Subcutaneous preadipocyte (primary cell): ENCODE results near the gene VANGL2. TPM values are rescaled to one million over a fixed set of nuclear protein-coding genes. Genes with fewer than 3 reads are reported as not detected.

Experiments used
- small RNA-seq: library from RNA; depleted of rRNA; stranded (forward); fragments of <200 nt; gene quantifications from one replicate; pipeline ENCODE3, GENCODE V24; 2012
- total RNA-seq: library from RNA; depleted of rRNA; stranded (reverse); fragments of >200 nt; gene quantifications from 2 replicates; pipeline ENCODE4 v1.2.3, GENCODE V29; 2012

VANGL2 gene
- under 0.01 TPM in 1 of 2 replicates, not detected in the other for total RNA-seq

DNA sequence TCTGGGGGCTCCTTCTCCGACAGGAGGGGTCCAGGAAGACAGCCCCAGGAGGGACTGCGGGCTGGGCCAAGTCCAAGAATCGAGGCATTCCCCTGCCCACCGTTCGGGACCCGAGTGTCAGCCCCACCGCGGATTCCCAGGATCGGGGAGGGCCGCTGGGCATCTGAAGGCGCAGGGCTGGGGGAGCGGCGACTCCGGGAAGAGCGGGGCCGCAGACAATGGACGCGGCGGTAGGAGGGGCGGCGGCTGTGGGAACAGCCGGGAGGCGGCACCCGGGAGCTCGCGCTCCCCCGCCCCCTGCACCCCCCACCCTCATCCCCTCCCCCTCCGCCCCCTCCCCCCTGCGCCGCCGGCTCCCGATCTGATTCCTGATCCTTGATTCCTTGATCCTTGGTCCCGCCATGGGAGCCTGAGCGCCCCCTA, at the start of gene VANGL2:
VANGL2 (plus strand) TSS at position 342 of the 423 bp plus-strand sequence. CDS start 15,274 bp downstream, outside the sequence.

DNA sequence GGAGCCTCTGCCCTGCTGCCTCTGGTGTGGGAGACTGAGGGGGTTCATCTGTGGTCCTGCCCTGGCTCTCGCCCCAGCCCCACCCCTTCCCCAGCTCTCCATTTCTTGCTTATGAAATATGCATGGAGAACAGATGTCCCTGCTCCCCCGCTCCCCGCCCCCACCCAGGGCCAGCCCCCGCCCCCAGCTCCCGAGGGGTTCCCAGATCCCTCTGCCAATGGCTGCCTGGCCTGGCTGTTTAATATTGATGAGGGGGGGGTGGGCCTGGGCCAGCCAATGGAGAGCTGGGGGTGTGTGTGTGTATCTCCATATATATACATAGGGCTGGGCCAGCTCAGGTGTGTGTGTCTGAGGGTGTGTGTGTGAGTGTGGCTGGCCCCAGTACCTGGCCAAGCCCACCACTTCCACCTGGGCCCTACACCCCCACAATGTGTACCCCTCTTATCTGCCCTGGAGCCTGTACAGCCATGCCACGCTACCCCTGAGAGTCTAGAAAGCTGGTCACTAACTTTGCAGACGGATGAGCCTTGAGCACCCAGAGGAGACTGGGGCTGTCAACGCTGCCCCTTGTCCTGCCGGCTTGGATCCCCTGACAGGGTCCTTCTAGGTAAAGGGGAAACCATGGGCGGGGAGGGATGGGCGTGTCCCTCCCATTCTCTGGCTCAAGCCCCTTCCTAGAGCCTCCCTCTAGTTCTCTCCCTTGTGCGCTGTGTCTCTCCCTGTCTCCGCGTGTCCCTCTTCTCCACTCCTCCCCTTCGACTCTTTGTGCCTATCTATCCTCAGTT, 33.4 kb upstream of the VANGL2 start, which contains the start of gene NHLH1:
NHLH1 (plus strand) TSS at position 341 of the 785 bp plus-strand sequence. CDS start 3,661 bp downstream, outside the sequence.

Small RNA genes within 50 kb of the gene (small RNA-seq; reads per million reads assigned to genes)
- not detected for gene RNU4-42P

Other genes starting within 250 kb of the VANGL2 start
- gene ATP1A4, start 249.0 kb upstream of the VANGL2 start, total RNA-seq = not detected in 2 replicates
- gene CASQ1, start 210.0 kb upstream of the VANGL2 start, total RNA-seq = not detected in 2 replicates
- 67.1 and 80.8 TPM in 2 replicates for gene PEA15, start 195.2 kb upstream of the VANGL2 start, total RNA-seq
- 77.2 and 85.2 TPM in 2 replicates for gene DCAF8, start 138.0 kb upstream of the VANGL2 start, total RNA-seq
- 54.4 and 58.8 TPM in 2 replicates for gene PEX19, start 115.4 kb upstream of the VANGL2 start, total RNA-seq
- gene COPA, start 57.3 kb upstream of the VANGL2 start, total RNA-seq = 199 and 249 TPM in 2 replicates
- 107 and 115 TPM in 2 replicates for gene NCSTN, start 57.2 kb upstream of the VANGL2 start, total RNA-seq
- 0.20 TPM in 1 of 2 replicates, not detected in the other for gene NHLH1, start 33.5 kb upstream of the VANGL2 start, total RNA-seq
- not detected in 2 replicates for gene SLAMF6, start 122.7 kb downstream of the VANGL2 start, total RNA-seq
- under 0.01 TPM in 1 of 2 replicates, not detected in the other for gene CD84, start 178.9 kb downstream of the VANGL2 start, total RNA-seq
- not detected in 2 replicates for gene SLAMF1, start 246.5 kb downstream of the VANGL2 start, total RNA-seq